MCF 10A (cell line): Measurements from ENCODE around the gene ACSL6. TPM values are rescaled to one million over a fixed set of nuclear protein-coding genes. Genes with fewer than 3 reads are reported as not detected.

Experiments
- BruUV-seq: library from RNA; stranded (reverse); fragments of 400-500 nt; replicated peaks from 2 replicates; lab custom pipeline; 2021; lab: Mats Ljungman, UMichigan
- CTCF ChIA-PET: fragments of 300-600 bp; sonication (Branson Sonifier 250); formaldehyde crosslinking; extraction: SDS; loops from one replicate; lab custom pipeline; 2021; ENCODE audit warnings: antibody characterized with exemption, inconsistent platforms; lab: Yijun Ruan, JAX
- POLR2A ChIA-PET: fragments of 300-600, 350-650 bp; sonication (Branson Sonifier 250); formaldehyde crosslinking; extraction: SDS; loops from one replicate; lab custom pipeline; 2020; ENCODE audit warnings: antibody characterized with exemption, inconsistent platforms; lab: Yijun Ruan, JAX
- DNase-seq: peaks from one replicate; pipeline ENCODE4 v3.0.0-alpha.2; 2018; ENCODE audit not compliant: unreplicated experiment
- H3K27ac Mint-ChIP-seq: one replicate; pipeline ENCODE4 v1.8.0; 2022; ENCODE audit warnings: mild to moderate bottlenecking, low read depth, mixed read lengths; ENCODE audit not compliant: unreplicated experiment
- H3K27me3 Mint-ChIP-seq: one replicate; pipeline ENCODE4 v1.8.0; 2022; ENCODE audit warnings: mixed read lengths; ENCODE audit not compliant: insufficient read depth, unreplicated experiment
- H3K36me3 Mint-ChIP-seq: one replicate; pipeline ENCODE4 v1.8.0; 2022; ENCODE audit warnings: mild to moderate bottlenecking, moderate library complexity, mixed read lengths; ENCODE audit not compliant: insufficient read depth, unreplicated experiment
- H3K4me1 Mint-ChIP-seq: one replicate; pipeline ENCODE4 v1.8.0; 2022; ENCODE audit warnings: mixed read lengths; ENCODE audit not compliant: insufficient read depth, unreplicated experiment
- H3K4me3 Mint-ChIP-seq: one replicate; pipeline ENCODE4 v1.8.0; 2022; ENCODE audit warnings: mild to moderate bottlenecking, moderate library complexity, mixed read lengths; ENCODE audit not compliant: unreplicated experiment
- H3K9me3 Mint-ChIP-seq: one replicate; pipeline ENCODE4 v1.8.0; 2022; ENCODE audit warnings: mixed read lengths; ENCODE audit not compliant: unreplicated experiment
- CTCF ChIP-seq: fragments of 200-600 bp; IDR thresholded peaks from one replicate; pipeline ENCODE4 v1.8.0; 2022; ENCODE audit warnings: antibody characterized with exemption, mild to moderate bottlenecking; ENCODE audit not compliant: unreplicated experiment
- intact Hi-C: fragments of 100-400 bp; cut with micrococcal nuclease; formaldehyde crosslinking; loops from 2 replicates; pipeline ENCODE4 v1.14.1; 2022
- total RNA-seq: library from RNA; stranded (reverse); gene quantifications from 2 replicates; pipeline ENCODE4 v1.2.3, GENCODE V29; 2022

Gene ACSL6
- total RNA-seq, 1 experiment from 2014 or later: not detected

GRCh38 chr5:132006331-132007120, 4.9 kb downstream of the ACSL6 start:
- Mint-ChIP-seq H3K4me3 (no peak overlapping the region), H3K9me3 (no peaks in the 10 kb centered on the region), H3K4me1 (peaks cover 24% of the 10 kb centered on the region), H3K36me3 (no peaks in the 10 kb centered on the region), H3K27ac (no peak overlapping the region), H3K27me3 (no peaks in the 10 kb centered on the region)
- DNase-seq: no peak
- BruUV-seq: no TSS peak
- ChIA-PET POLR2A (interaction anchor here (0.6 to 1.5 kb wide), 4 partner anchors 66 to 417 kb away, joined by 3 to 5 read pairs (median 4); no protein-coding TSS in a partner anchor), CTCF (interaction anchor here (0.5 to 7.8 kb wide), 39 partner anchors 9 to 840 kb away, joined by 3 to 171 read pairs (median 4); partner anchors contain the start of gene FNIP1)
- TF ChIP-seq CTCF: no peak
- intact Hi-C loops: loop anchor here (1.0 to 2.0 kb wide), 2 partner anchors 372 to 417 kb away; partner anchors contain the start of gene RAPGEF6

- ChIA-PET CTCF (interaction anchor here (0.6 to 7.8 kb wide), 10 partner anchors 8 to 439 kb away, joined by 3 to 171 read pairs (median 9); no protein-coding TSS in a partner anchor), POLR2A (interaction anchor here (0.6 to 0.9 kb wide), 2 partner anchors 79 to 198 kb away, joined by 4 to 5 read pairs; no protein-coding TSS in a partner anchor)
These were observed 5.9 kb downstream of the ACSL6 start for GRCh38 chr5:132005591-132005990.

GRCh38 chr5:132003982-132004381, 7.5 kb downstream of the ACSL6 start:
- Mint-ChIP-seq H3K4me1 (peaks cover 20% of the 10 kb centered on the region), H3K27me3 (no peaks in the 10 kb centered on the region), H3K27ac (no peak overlapping the region), H3K36me3 (no peaks in the 10 kb centered on the region), H3K9me3 (no peaks in the 10 kb centered on the region), H3K4me3 (no peak overlapping the region)
- TF ChIP-seq CTCF: no peak
- ChIA-PET CTCF (interaction anchor here (1.6 to 7.8 kb wide), 2 partner anchors 193 to 414 kb away, joined by 9 to 171 read pairs; no protein-coding TSS in a partner anchor), POLR2A (no interaction called here)
- no peak for DNase-seq
- intact Hi-C loops: no loop called here
- BruUV-seq: no TSS peak

More at GRCh38 chr5:132005591-132005990, 5.9 kb downstream of the ACSL6 start:
- no TSS peak for BruUV-seq
- Mint-ChIP-seq H3K36me3 (no peaks in the 10 kb centered on the region), H3K27ac (no peak overlapping the region), H3K27me3 (no peaks in the 10 kb centered on the region), H3K4me3 (no peak overlapping the region), H3K4me1 (peaks cover 24% of the 10 kb centered on the region), H3K9me3 (no peaks in the 10 kb centered on the region)
- no peak for DNase-seq
- intact Hi-C loops: no loop called here
- TF ChIP-seq CTCF: no peak

- no peak for DNase-seq
- ChIA-PET POLR2A (no interaction called here), CTCF (interaction anchor here (1.2 to 1.7 kb wide), 3 partner anchors 9 to 414 kb away, joined by 3 to 9 read pairs (median 6); no protein-coding TSS in a partner anchor)
- intact Hi-C loops: no loop called here
- Mint-ChIP-seq H3K4me1 (peaks cover 13% of the 10 kb centered on the region), H3K9me3 (no peaks in the 10 kb centered on the region), H3K27ac (no peak overlapping the region), H3K4me3 (no peak overlapping the region), H3K36me3 (no peaks in the 10 kb centered on the region), H3K27me3 (no peaks in the 10 kb centered on the region)
- TF ChIP-seq CTCF: no peak
- BruUV-seq: no TSS peak
These were observed 8.2 kb downstream of the ACSL6 start for GRCh38 chr5:132003170-132003744.
